Stimulated activated CD4-positive, alpha-beta T cell treated with anti-CD3 and anti-CD28 coated beads, Interleukin-12 subunit alpha, Interleukin-12 subunit beta, amount 100 ng/mL, for 4 hours (primary cell): ENCODE data around the gene CYP11A1.

Source experiments
- DNase-seq: peaks from one replicate; pipeline ENCODE4 v3.0.0-alpha.2; 2020

The CYP11A1 gene

GRCh38 chr15:74319596-74320351, 47.7 kb downstream of the CYP11A1 start:
- DNase-seq = no peak

GRCh38 chr15:74319138-74319460, 48.3 kb downstream of the CYP11A1 start:
- no peak for DNase-seq

- no peak for DNase-seq
Measured at GRCh38 chr15:74318376-74319137, 48.9 kb downstream of the CYP11A1 start.

- DNase-seq = no peak
Measured at GRCh38 chr15:74317820-74318375, 49.5 kb downstream of the CYP11A1 start.

GRCh38 chr15:74316141-74316540, 51.3 kb downstream of the CYP11A1 start:
- DNase-seq = no peak

GRCh38 chr15:74315626-74316025, 51.8 kb downstream of the CYP11A1 start:
- DNase-seq = no peak

GRCh38 chr15:74314795-74315438, 52.5 kb downstream of the CYP11A1 start:
- no peak for DNase-seq

GRCh38 chr15:74313889-74314288, 53.6 kb downstream of the CYP11A1 start:
- DNase-seq = no peak

GRCh38 chr15:74312445-74313007, 54.9 kb downstream of the CYP11A1 start:
- no peak for DNase-seq

GRCh38 chr15:74311734-74312444, 55.6 kb downstream of the CYP11A1 start:
- DNase-seq = no peak

GRCh38 chr15:74307827-74308811, 59.3 kb downstream of the CYP11A1 start:
- DNase-seq = no peak

- DNase-seq = no peak
Measured at GRCh38 chr15:74306781-74307217, 60.6 kb downstream of the CYP11A1 start.

- no peak for DNase-seq
Measured at GRCh38 chr15:74305687-74306086, 61.8 kb downstream of the CYP11A1 start.

- no peak for DNase-seq
Measured at GRCh38 chr15:74304431-74304830, 63.0 kb downstream of the CYP11A1 start.

- DNase-seq = no peak
Measured at GRCh38 chr15:74303741-74304309, 63.6 kb downstream of the CYP11A1 start.

- DNase-seq = peak; percentile 41
Measured at GRCh38 chr15:74302821-74303359, 64.6 kb downstream of the CYP11A1 start.

- DNase-seq = no peak
Measured at GRCh38 chr15:74301583-74302361, 65.7 kb downstream of the CYP11A1 start.

- DNase-seq = no peak
Measured at GRCh38 chr15:74300057-74300795, 67.2 kb downstream of the CYP11A1 start.

GRCh38 chr15:74297887-74298286, 69.6 kb downstream of the CYP11A1 start:
- DNase-seq = no peak
